Measurements from ENCODE around the gene PSMD6. TPM values are rescaled to one million over a fixed set of nuclear protein-coding genes. Genes with fewer than 3 reads are reported as not detected.

PSMD6 gene
- total RNA-seq, 4 donors from 2014 or later = 150 to 220 (median 180) TPM

DNA sequence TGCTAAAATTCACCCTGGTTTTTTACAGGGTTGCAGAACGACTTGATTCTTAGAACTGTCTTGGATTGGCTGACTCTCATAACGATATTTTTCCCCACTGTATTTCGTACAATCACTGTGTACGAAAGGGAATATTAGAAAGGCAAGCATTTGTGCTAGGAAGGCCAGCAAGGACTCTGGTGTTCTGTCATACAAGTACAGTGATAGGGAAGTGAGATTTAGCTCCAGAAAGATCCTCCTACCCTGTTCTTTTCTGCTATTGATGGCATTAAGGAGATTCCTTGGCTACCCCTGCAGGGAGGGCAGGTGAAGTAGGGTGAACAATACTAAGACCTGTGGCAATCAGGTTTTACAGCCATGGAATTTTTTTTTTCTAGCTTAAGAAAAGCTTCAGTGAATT, 57.3 kb downstream of the PSMD6 start:
- H3K4me1 ChIP-seq = peaks cover 51 to 67% of the 10 kb centered on the region in 2 donors

DNA sequence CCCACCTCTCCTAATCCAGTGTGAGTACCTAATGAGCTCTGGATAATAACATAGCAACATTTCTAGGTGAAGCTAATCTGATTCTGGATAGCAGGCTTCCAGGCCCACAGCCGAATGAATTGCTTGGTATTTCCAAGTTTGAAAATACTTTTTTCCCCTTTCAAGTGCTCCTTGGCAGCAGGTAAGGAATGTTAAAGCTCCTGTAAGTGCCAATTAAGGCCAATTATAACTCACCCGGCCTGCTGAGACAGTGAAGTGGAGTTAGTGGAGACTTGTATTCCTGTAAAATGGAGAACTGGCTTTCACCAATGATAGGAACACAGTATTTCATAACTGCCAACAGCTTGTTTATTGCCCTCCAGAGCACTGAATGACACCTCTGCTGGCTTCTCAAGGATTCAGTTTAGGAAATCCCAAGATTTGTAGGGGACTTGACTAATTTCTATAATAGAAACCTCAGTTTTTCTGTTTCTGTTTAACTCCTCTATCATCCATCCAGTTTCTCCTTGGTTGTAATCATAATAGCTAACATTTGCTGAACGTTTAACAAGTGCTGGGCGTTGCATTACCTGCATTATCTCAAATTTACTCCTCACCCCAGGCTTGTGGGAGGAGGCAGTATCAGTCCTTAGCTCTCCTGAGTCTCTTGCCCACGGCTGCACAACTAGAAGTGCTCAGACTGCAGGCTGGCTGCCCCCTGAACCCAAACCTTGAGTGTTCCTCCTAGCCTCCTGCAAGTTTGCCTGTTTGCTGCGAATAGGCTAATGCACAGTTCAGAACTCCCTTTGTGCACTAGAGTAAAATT, 58.4 kb downstream of the PSMD6 start:
- H3K4me3 ChIP-seq = no peak overlapping the region
- H3K27me3 ChIP-seq = no peaks in the 10 kb centered on the region
- H3K27ac ChIP-seq = peak overlapping the region; percentile 11 to 43 (median 23)
- no peaks in the 10 kb centered on the region for H3K9me3 ChIP-seq
- H3K36me3 ChIP-seq = no peaks in the 10 kb centered on the region
- no peak for ATAC-seq
- intact Hi-C loops (cut with DNase I; ENCODE audit: low total_unique reads) = no loop called here
- no peak for TF ChIP-seq POLR2A (IDR thresholded peaks at IDR 0.05)
- TF ChIP-seq, protein P1, sequence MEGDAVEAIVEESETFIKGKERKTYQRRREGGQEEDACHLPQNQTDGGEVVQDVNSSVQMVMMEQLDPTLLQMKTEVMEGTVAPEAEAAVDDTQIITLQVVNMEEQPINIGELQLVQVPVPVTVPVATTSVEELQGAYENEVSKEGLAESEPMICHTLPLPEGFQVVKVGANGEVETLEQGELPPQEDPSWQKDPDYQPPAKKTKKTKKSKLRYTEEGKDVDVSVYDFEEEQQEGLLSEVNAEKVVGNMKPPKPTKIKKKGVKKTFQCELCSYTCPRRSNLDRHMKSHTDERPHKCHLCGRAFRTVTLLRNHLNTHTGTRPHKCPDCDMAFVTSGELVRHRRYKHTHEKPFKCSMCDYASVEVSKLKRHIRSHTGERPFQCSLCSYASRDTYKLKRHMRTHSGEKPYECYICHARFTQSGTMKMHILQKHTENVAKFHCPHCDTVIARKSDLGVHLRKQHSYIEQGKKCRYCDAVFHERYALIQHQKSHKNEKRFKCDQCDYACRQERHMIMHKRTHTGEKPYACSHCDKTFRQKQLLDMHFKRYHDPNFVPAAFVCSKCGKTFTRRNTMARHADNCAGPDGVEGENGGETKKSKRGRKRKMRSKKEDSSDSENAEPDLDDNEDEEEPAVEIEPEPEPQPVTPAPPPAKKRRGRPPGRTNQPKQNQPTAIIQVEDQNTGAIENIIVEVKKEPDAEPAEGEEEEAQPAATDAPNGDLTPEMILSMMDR (IDR thresholded peaks at IDR 0.05 in 4 of 5, conservative IDR thresholded peaks at IDR 0.05 in 1 of 5) = no peak
- peaks cover 52 to 71% of the 10 kb centered on the region in 2 donors for H3K4me1 ChIP-seq
- in situ Hi-C loops (cut with MboI; ENCODE audit: low sequenced_read_pairs in 4 of 4) = no loop called here
- no peak for DNase-seq

More for the DNA sequence above, 57.3 kb downstream of the PSMD6 start:
- ATAC-seq (no peak), DNase-seq (no peak)
- intact Hi-C loops (cut with DNase I; ENCODE audit: low total_unique reads) (no loop called here), in situ Hi-C loops (cut with MboI; ENCODE audit: low sequenced_read_pairs in 4 of 4) (no loop called here)
- Histone ChIP-seq H3K4me3 (no peak overlapping the region), H3K36me3 (no peaks in the 10 kb centered on the region), H3K27ac (no peak overlapping the region), H3K9me3 (no peaks in the 10 kb centered on the region), H3K27me3 (no peaks in the 10 kb centered on the region)
- no peak for TF ChIP-seq POLR2A (IDR thresholded peaks at IDR 0.05)

DNA sequence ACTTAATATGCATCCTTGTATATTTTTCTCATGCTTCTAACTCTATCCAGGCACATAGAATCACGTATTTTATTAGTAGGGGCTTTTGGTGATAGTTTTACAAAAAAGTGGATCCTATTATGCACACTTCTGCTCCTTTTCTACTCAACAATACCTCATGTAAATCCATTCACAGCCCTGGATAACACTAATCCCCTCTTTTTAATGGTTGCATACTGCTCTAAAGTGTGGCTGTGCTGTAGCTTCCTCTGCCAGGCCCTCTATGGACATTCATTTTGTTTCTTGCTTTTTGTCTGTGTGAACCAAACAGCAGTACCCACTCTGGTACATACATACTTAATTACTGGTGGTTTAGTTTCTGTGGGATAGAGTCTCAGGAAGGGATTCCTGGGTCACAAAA, 59.8 kb downstream of the PSMD6 start:
- DNase-seq = no peak
- Histone ChIP-seq H3K27me3 (no peaks in the 10 kb centered on the region), H3K9me3 (no peaks in the 10 kb centered on the region), H3K27ac (no peak overlapping the region), H3K36me3 (no peaks in the 10 kb centered on the region), H3K4me1 (peaks cover 47 to 70% of the 10 kb centered on the region in 2 donors), H3K4me3 (no peak overlapping the region)
- intact Hi-C loops (cut with DNase I; ENCODE audit: low total_unique reads) (no loop called here), in situ Hi-C loops (cut with MboI; ENCODE audit: low sequenced_read_pairs in 4 of 4) (no loop called here)
- ATAC-seq = no peak
- TF ChIP-seq, protein P1 (IDR thresholded peaks at IDR 0.05 in 4 of 5, conservative IDR thresholded peaks at IDR 0.05 in 1 of 5) = no peak
- TF ChIP-seq POLR2A (IDR thresholded peaks at IDR 0.05) = no peak

DNA sequence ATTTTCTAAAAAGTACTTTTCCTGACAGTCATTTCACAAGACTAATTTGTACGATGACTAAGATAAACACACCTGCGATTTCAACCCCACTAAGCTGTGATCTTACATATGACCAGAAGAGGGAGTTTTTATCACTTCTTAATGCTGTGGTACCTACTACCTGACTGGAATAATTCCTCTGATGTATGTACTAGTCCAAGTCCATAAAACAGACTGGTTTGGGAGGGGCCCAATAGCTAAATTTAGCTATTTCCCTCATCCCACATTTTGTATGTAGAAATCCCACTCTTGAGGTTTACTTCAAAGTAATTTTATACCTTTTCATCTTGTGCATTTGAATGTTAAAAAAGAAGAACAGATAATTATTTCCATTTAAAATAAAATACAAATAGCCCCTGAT, 61.4 kb downstream of the PSMD6 start:
- no peaks in the 10 kb centered on the region for H3K27me3 ChIP-seq
- intact Hi-C loops (cut with DNase I; ENCODE audit: low total_unique reads) = loop anchor here (1.0 to 2.0 kb wide), 2 partner anchors 31 to 61 kb away; partner anchors contain the start of gene PSMD6
- no peaks in the 10 kb centered on the region for H3K9me3 ChIP-seq
- peaks cover 31 to 54% of the 10 kb centered on the region in 2 donors for H3K4me1 ChIP-seq
- in situ Hi-C loops (cut with MboI; ENCODE audit: low sequenced_read_pairs in 4 of 4) = no loop called here
- H3K36me3 ChIP-seq = no peaks in the 10 kb centered on the region
- ATAC-seq = peak; percentile 70 to 76
- DNase-seq = peak in 1 of 2 donors; percentile 6
- H3K4me3 ChIP-seq = no peak overlapping the region
- H3K27ac ChIP-seq = peak overlapping the region; percentile 21 to 79 (median 57)
- TF ChIP-seq POLR2A (IDR thresholded peaks at IDR 0.05) = no peak
- TF ChIP-seq, protein P1 (IDR thresholded peaks at IDR 0.05 in 4 of 5, conservative IDR thresholded peaks at IDR 0.05 in 1 of 5) = peak; percentile 64 to 81 (median 66)

Other genes starting within 250 kb of the PSMD6 start
- gene C3orf49, start 204.2 kb downstream of the PSMD6 start, total RNA-seq = not detected
- gene THOC7, start 159.7 kb downstream of the PSMD6 start, total RNA-seq = 10 to 100 TPM; 52.0 to 74.8 (median 67.6) TPM
- 10 to 100 TPM; 14.5 to 27.4 (median 23.7) TPM for gene ATXN7, start 159.6 kb downstream of the PSMD6 start, total RNA-seq
- gene SCAANT1, start 111.1 kb downstream of the PSMD6 start, total RNA-seq = not detected
- gene PRICKLE2, start 202.0 kb upstream of the PSMD6 start, total RNA-seq = 1 to 10 TPM; 3.6 to 6.7 (median 4.6) TPM

All from gastrocnemius medialis (tissue), 4 donors.